Mesothelial cell of epicardium (in vitro differentiated cells): ENCODE data around the gene TBC1D16. TPM values are rescaled to one million over a fixed set of nuclear protein-coding genes. Genes with fewer than 3 reads are reported as not detected.

Experiments
- DNase-seq, 2 experiments: peaks; one replicate each; pipeline ENCODE4 v3.0.0; 2021; ENCODE audit warnings: low spot score in 2 of 2; ENCODE audit not compliant: unreplicated experiment in 2 of 2
- H3K27ac Mint-ChIP-seq: 2 replicates; pipeline ENCODE4 v1.8.0; 2021; ENCODE audit warnings: mixed read lengths
- H3K27me3 Mint-ChIP-seq: 2 replicates; pipeline ENCODE4 v1.8.0; 2021; ENCODE audit warnings: low read depth, mixed read lengths
- H3K36me3 Mint-ChIP-seq: 2 replicates; pipeline ENCODE4 v1.8.0; 2021; ENCODE audit warnings: mixed read lengths
- H3K4me1 Mint-ChIP-seq: 2 replicates; pipeline ENCODE4 v1.8.0; 2021; ENCODE audit warnings: mixed read lengths
- H3K4me3 Mint-ChIP-seq: 2 replicates; pipeline ENCODE4 v1.8.0; 2021; ENCODE audit warnings: mild to moderate bottlenecking, moderate library complexity, mixed read lengths
- H3K9me3 Mint-ChIP-seq: 2 replicates; pipeline ENCODE4 v1.8.0; 2021; ENCODE audit warnings: mixed read lengths
- total RNA-seq: library from RNA; stranded (reverse); gene quantifications from 3 replicates; pipeline ENCODE4 v1.2.1, GENCODE V29; 2021
- TF ChIP-seq, protein P1 (sequence below): fragments of 200-600 bp; sonication (generic); IDR thresholded peaks from one replicate; pipeline ENCODE4 v1.5.0; 2021; ENCODE audit warnings: antibody characterized with exemption; ENCODE audit not compliant: unreplicated experiment

TBC1D16 gene
- total RNA-seq, 1 donor from 2014 or later: 76.0 TPM

DNA sequence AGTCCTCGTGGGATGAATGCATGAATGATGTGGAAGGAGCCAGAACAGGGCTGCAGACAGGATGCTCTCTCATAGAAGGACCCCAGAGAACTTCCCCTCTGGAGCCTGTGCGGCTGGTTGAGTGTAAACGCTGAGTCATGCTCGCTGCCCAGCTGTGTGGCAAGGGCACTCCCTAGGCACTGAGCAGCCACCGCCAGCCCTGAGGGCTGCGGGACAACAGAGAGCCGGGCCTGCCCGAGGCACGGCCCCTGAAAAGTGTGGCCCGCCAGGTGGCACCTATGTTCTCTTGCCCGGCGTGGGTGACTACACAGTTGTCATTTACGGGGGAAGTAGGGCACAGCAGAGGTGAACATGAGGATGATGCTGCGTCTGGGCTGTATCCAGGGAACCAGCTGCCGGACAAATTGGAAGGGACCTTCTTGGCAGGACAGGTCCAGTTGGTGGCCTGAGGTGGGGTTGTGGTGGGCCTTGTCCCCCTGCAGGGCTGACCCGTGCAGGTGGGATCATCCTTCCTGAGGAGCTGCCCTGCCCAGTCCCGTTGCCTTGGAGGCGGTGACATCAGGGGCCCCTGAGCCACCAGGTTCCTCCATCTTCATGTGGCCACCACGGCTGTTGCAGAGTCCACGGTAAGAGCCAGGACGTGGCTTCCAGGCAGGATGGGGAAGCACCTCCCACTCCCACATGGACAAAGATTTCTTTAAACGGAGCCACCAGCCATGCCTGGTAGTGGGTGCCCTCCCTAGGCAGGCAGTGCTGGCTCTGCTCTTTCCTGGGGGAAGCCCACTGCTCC, 101.6 kb downstream of the TBC1D16 start:
- Mint-ChIP-seq H3K27ac (no peak overlapping the region), H3K4me1 (peaks cover 17% of the 10 kb centered on the region), H3K36me3 (no peaks in the 10 kb centered on the region), H3K27me3 (peaks cover 31% of the 10 kb centered on the region), H3K9me3 (no peaks in the 10 kb centered on the region), H3K4me3 (no peak overlapping the region)
- TF ChIP-seq, protein P1, sequence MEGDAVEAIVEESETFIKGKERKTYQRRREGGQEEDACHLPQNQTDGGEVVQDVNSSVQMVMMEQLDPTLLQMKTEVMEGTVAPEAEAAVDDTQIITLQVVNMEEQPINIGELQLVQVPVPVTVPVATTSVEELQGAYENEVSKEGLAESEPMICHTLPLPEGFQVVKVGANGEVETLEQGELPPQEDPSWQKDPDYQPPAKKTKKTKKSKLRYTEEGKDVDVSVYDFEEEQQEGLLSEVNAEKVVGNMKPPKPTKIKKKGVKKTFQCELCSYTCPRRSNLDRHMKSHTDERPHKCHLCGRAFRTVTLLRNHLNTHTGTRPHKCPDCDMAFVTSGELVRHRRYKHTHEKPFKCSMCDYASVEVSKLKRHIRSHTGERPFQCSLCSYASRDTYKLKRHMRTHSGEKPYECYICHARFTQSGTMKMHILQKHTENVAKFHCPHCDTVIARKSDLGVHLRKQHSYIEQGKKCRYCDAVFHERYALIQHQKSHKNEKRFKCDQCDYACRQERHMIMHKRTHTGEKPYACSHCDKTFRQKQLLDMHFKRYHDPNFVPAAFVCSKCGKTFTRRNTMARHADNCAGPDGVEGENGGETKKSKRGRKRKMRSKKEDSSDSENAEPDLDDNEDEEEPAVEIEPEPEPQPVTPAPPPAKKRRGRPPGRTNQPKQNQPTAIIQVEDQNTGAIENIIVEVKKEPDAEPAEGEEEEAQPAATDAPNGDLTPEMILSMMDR: no peak
- DNase-seq: no peak

GRCh38 chr17:79932451-79933306, 103.0 kb downstream of the TBC1D16 start:
- TF ChIP-seq, protein P1: no peak
- H3K4me1 Mint-ChIP-seq: peaks cover 20% of the 10 kb centered on the region
- H3K27me3 Mint-ChIP-seq: peaks cover 44% of the 10 kb centered on the region
- no peaks in the 10 kb centered on the region for H3K9me3 Mint-ChIP-seq
- DNase-seq: no peak
- no peaks in the 10 kb centered on the region for H3K36me3 Mint-ChIP-seq
- H3K27ac Mint-ChIP-seq: no peak overlapping the region
- no peak overlapping the region for H3K4me3 Mint-ChIP-seq

- no peak for DNase-seq
- Mint-ChIP-seq H3K4me3 (no peak overlapping the region), H3K4me1 (peaks cover 17% of the 10 kb centered on the region), H3K27me3 (peaks cover 44% of the 10 kb centered on the region), H3K27ac (no peak overlapping the region), H3K36me3 (no peaks in the 10 kb centered on the region), H3K9me3 (no peaks in the 10 kb centered on the region)
- TF ChIP-seq, protein P1: no peak
These were observed 103.8 kb downstream of the TBC1D16 start for GRCh38 chr17:79931817-79932309.

GRCh38 chr17:79930877-79931816, 104.5 kb downstream of the TBC1D16 start:
- DNase-seq: no peak
- H3K4me3 Mint-ChIP-seq: peak overlapping the region; percentile 63
- no peak overlapping the region for H3K27ac Mint-ChIP-seq
- peaks cover 17% of the 10 kb centered on the region for H3K4me1 Mint-ChIP-seq
- H3K9me3 Mint-ChIP-seq: no peaks in the 10 kb centered on the region
- peaks cover 44% of the 10 kb centered on the region for H3K27me3 Mint-ChIP-seq
- no peaks in the 10 kb centered on the region for H3K36me3 Mint-ChIP-seq
- TF ChIP-seq, protein P1: no peak
